ENCODE data around the gene COL6A1.

The COL6A1 gene

DNA sequence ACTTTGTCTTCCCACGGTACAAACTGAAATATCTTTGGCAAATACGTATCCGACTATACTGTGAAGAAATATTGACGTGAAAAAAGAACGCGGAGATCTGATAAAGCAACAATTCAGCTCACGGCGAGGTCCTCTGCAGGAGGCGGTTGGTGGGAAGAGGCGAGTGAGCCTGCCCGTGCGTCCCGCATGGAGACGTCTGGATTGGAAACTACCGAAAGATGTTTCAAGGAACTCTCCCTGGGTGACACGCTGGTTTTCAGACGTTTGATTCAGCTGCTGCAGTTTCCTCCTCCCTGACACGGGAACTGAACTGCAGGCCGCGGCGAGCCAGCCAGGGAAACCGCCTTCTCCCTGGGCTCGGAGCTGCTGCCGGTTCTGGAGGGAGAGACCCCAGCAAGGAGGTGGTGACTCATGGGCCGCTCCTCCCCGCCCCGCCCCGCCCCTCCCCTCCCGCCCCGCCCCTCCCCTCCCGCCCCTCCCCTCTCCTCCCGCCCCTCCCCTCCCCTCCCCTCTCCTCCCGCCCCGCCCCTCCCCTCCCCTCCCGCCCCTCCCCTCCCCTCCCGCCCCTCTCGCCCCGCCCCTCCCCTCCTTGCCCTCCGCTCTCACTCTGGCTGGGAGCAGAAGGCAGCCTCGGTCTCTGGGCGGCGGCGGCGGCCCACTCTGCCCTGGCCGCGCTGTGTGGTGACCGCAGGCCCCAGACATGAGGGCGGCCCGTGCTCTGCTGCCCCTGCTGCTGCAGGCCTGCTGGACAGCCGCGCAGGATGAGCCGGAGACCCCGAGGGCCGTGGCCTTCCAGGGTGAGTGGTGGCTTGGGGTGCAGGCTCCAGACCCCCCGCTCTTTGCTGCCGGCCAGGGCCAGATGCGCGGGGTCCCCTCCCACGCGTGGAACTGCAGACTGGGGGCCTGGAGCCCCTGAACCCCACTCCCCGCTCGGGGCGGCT, at the start of gene COL6A1:
Gene COL6A1 (plus strand): TSS at position 620 of the 941 bp plus-strand sequence. CDS start 81 bp downstream, at position 701.
- DNase-seq: peak; percentile 94

GRCh38 chr21:45932922-45933502, 48.6 kb upstream of the COL6A1 start:
- DNase-seq: no peak

- no peak for DNase-seq
Observed at GRCh38 chr21:45934085-45934484, 47.5 kb upstream of the COL6A1 start.

- no peak for DNase-seq
Observed at GRCh38 chr21:45934554-45934953, 47.0 kb upstream of the COL6A1 start.

- no peak for DNase-seq
Observed at GRCh38 chr21:45935628-45936027, 45.9 kb upstream of the COL6A1 start.

GRCh38 chr21:45937721-45938452, 43.7 kb upstream of the COL6A1 start:
- no peak for DNase-seq

DNA sequence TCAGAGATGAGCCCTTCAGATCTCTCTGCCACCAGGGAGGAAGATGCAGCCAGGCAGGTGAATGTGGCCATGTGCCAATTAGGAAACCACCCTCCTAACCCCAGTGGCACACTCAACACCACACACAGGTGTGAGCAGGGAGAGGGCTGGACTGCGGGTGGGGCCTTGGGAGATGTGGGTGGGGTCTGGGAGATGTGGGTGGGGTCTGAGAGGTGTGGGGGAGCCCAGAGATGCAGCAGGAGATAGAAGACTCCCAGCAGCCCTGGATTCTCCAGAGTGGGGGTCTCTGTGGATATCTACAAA, 43.2 kb upstream of the COL6A1 start:
- no peak for DNase-seq

DNA sequence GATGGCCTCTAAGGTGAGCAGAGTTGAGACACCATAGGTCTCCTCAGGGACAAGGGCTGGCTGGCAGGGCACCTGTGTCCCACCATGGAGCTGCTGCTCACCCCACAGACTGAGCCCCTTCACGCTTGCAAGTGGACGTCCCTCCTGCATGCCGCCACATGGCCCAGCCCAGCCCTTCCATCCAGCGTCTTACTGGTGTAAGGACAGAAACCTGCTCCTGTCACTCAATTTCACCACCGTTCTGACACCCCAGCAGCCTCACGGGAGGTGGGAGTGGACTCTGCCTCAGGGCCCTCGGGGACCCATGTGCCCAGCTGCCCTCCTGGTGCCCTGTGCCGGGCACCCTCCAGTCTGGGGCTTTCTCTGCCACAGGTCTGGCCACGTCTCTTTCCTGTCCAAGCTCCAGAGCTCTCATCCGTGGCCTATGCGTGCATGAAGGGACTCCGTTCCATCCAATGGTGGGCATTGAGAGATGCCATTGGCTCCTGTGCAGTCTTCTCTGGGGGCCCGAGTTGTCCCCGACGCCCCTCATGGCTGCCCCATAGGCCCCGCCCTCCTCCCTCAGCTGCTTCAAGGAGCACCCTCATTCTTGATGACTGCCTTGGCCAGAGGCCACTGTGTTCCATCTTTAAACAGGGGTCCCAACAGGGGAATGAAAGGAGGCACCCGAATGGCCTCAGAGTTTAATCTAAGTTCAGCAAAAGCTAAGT, 42.6 kb upstream of the COL6A1 start:
- DNase-seq: no peak

DNA sequence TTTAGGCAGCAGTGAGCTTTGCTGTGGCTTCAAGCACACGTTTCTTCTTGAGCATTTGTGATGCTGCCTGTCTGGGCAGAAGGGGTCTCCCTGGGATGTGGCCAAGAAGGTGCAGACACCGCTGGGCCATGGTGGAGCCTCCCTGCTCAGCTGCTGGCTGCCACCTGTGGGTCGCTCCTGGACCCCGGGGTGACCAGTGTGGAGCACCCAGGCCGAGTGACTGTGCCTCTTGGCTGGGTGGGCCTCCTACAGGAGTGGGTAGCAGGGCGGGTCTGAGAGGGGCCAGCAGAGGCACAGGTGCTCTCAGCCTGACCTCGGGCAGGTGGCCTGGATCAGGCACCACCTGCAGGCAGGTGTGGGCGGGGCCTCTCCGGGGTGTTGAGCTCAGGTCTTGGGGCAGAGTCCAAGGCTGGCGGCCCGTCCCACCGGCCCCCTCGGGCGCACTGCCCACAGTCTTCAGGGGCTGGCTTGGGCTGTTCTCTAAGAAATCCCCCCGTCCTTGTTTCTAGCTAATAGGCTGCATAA, 42.0 kb upstream of the COL6A1 start:
- DNase-seq: no peak

DNA sequence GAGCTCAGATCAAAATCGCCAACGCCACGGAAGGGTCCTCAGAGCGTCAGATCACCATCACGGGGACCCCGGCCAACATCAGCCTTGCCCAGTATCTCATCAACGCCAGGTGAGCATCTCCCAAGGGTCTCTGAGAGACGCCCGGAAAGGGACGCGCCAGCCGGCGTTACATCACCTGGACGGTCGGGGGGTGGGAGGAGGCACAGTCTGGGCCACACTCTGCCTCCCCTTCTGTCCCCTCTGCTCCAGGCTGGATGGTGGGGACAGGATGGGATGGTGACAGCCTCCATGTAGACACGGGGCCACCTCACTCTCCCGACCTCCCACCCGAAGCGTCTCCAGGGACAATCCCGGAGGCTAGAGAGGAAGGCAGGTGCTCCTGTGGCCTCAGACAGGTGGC, 41.5 kb upstream of the COL6A1 start:
- DNase-seq: no peak

DNA sequence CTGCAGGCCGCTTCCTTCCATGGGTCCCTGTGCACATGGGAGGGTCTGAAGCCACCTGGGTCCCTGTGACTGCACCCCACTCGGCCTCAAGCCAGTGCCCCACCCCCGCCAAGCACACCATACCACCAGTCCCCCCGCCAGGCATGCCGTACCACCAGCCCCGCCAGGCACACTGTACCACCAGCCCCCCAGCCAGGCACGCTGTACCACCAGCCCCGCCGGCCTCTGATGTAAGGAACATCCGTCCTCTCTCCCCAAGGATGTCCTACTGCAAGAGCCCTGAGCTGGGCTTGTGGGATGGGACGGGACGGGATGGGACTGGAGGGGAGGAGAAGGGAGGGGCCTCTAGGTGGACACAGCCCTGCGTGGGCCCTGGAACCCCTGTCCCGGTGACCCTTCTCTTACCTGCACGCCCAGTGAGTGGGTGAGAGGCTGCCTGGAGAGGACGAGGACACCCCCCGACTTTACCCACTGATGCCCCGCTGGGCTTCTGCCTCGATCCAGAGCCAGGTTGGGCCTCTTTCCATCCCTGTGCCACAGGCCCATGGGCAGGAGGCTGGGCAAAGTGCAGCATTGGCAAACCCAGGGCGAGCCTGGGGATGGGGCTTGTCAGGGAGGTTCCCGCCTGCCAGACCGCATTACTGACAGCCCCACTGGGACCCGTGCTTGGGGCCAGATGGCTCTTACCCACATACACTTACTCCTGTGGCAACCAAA, 40.8 kb upstream of the COL6A1 start:
- DNase-seq: no peak

DNA sequence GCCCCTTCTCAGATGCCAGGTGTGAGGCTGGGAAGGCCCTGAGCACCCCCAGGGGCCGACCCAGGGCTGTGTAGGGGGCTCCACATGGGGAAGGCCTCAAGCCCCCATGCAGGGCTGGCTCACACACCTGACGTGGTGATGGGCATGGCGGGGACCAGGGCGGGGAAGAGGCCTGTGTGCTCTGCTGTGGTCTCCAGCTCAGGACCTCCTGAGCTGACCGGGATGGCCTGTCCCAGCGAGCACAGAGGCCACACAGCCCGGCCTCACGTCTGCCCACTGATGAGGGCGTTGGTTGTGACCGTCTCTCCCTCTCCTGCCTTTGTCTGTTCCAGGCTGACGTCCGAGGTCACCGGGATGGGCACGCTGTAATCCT, 40.2 kb upstream of the COL6A1 start:
- DNase-seq: no peak

GRCh38 chr21:45941717-45942546, 39.6 kb upstream of the COL6A1 start:
- no peak for DNase-seq

- no peak for DNase-seq
Observed at GRCh38 chr21:45942755-45943629, 38.6 kb upstream of the COL6A1 start.

DNA sequence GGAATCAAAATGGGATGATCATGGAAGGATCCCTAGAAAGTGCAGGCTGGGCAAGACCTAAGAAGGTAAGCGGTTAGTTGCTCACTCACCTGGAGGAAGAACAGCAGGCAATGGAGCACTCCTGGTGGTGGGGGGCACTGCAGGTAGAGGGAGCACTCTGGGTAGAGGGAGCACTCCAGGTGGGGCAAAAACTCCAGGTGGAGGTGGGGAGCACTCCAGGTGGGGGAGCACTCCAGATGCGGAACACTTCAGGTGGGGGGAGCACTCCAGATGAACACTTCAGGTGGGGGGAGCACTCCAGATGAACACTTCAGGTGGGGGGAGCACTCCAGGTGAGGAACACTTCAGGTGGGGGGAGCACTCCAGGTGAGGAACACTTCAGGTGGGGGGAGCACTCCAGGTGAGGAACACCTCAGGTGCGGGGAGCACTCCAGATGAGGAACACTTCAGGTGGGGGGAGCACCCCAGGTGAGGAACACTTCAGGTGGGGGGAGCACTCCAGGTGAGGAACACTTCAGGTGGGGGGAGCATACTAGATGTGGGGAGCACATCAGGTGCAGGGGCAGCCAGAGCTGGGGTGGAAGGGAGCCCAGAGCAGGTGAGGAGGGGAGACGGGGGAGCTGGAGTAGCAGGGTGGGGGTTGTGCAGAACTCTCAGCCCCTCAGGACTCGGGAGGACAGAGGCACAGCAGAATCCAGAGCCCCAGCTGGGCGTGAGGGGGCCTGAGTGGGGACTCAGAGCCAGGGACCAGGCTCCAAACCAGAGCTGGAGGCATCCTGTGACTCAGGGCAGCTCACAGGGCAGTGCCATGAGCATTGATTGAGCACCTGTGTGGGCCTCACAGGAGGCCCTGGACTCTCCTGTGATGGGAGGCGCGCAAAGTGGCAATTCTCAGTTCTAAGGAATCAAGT, 37.7 kb upstream of the COL6A1 start:
- DNase-seq: no peak

DNA sequence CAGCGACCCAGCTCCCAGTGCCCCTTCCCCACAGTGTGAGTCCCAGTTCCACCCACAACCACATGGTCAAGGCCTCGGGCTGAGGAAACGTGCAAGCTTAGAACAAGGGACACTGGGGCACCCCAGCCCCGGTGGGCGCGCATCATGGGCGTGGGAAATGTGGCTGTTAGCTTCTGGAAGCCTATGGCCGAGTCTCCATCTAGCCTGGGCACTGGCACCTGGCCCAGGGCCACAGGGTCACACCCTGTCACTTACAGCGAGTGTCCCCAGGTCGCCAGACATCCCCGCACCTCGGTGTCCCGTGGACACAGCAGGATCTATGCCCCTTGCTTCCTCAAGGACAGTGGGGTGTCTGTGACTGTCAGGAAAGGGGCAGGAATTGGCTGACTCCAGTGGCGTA, 37.0 kb upstream of the COL6A1 start:
- no peak for DNase-seq

DNA sequence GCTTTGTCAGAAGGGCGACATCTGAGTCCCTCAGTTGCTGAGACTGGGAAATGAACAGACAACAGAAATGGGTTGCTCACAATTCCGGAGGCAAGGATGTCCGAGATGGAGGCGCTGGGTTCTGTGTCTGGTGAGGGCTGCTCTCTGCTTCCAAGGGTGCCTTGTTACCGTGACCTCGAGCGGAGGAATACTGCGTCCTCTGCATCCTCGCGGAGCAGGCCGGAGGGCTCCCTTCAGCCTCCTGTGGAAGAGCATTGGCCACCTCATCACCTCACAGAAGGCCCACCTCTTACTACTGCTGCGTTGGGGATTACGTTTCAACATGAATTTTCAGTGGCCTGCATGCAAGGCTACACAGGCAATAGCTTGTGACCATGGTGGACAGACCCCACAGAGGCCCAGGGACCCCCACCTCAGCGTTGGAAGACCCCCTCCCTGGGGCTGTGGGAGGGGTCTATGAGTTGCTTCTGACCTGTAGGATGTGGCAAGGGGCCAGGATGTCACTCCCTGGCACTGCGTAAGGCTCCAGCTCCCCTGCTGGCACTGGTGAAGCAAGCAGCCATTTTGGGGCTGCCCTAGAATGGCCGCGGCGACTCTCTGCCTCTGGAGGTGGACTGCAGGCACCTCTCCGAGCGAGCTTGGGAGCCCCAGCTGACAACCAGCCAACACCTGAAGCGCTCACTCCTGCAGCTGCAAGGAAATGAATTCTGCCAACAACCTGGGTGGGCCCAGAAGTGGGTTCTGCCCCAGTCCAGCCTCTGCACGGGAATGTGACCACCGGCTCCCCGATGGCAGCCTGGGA, 36.3 kb upstream of the COL6A1 start:
- DNase-seq: no peak

- DNase-seq: no peak
Observed at GRCh38 chr21:45945868-45946210, 35.7 kb upstream of the COL6A1 start.
